ENCODE results near the gene ADK. TPM values are rescaled to one million over a fixed set of nuclear protein-coding genes. Genes with fewer than 3 reads are reported as not detected.
"Not testable (repeated sequence)": the region's sequence is repeated elsewhere in the genome, so short reads cannot be mapped to it uniquely, and the experiment has no call there.

Gene ADK
- total RNA-seq, 1 donor from 2014 or later: 64.5 TPM

- Mint-ChIP-seq H3K4me3 (ENCODE audit: low read depth) (peak overlapping the region; percentile 9), H3K36me3 (ENCODE audit: low read depth) (peaks cover 14% of the 10 kb centered on the region), H3K27ac (peak overlapping the region; percentile 53), H3K27me3 (ENCODE audit: low read depth) (no peaks in the 10 kb centered on the region), H3K9me3 (peaks cover 4% of the 10 kb centered on the region), H3K4me1 (ENCODE audit: low read depth) (peaks cover 34% of the 10 kb centered on the region)
- intact Hi-C loops (cut with micrococcal nuclease): loop anchor here (5.0 kb wide), 1 partner anchor 43 kb away; the partner anchor contains the start of genes ADK and AP3M1
- DNase-seq (ENCODE audit: low spot score): no peak
Observed at GRCh38 chr10:74194999-74195398, 44.0 kb downstream of the ADK start.

GRCh38 chr10:74199315-74199714 is 48.3 kb downstream of the ADK start:
- H3K4me3 Mint-ChIP-seq (ENCODE audit: low read depth): no peak overlapping the region
- H3K9me3 Mint-ChIP-seq: peaks cover 4% of the 10 kb centered on the region
- intact Hi-C loops (cut with micrococcal nuclease): no loop called here
- H3K27me3 Mint-ChIP-seq (ENCODE audit: low read depth): no peaks in the 10 kb centered on the region
- peaks cover 32% of the 10 kb centered on the region for H3K36me3 Mint-ChIP-seq (ENCODE audit: low read depth)
- H3K27ac Mint-ChIP-seq: no peak overlapping the region
- peaks cover 15% of the 10 kb centered on the region for H3K4me1 Mint-ChIP-seq (ENCODE audit: low read depth)
- no peak for DNase-seq (ENCODE audit: low spot score)

GRCh38 chr10:74202356-74202755 is 51.3 kb downstream of the ADK start:
- peaks cover 4% of the 10 kb centered on the region for H3K9me3 Mint-ChIP-seq
- H3K27me3 Mint-ChIP-seq (ENCODE audit: low read depth): no peaks in the 10 kb centered on the region
- no peak for DNase-seq (ENCODE audit: low spot score)
- H3K27ac Mint-ChIP-seq: no peak overlapping the region
- no peak overlapping the region for H3K4me3 Mint-ChIP-seq (ENCODE audit: low read depth)
- intact Hi-C loops (cut with micrococcal nuclease): no loop called here
- H3K4me1 Mint-ChIP-seq (ENCODE audit: low read depth): peaks cover 7% of the 10 kb centered on the region
- peaks cover 38% of the 10 kb centered on the region for H3K36me3 Mint-ChIP-seq (ENCODE audit: low read depth)

GRCh38 chr10:74206746-74207145 is 55.7 kb downstream of the ADK start:
- Mint-ChIP-seq H3K4me1 (ENCODE audit: low read depth) (peaks cover 3% of the 10 kb centered on the region), H3K4me3 (ENCODE audit: low read depth) (no peak overlapping the region), H3K36me3 (ENCODE audit: low read depth) (peaks cover 20% of the 10 kb centered on the region), H3K9me3 (no peaks in the 10 kb centered on the region), H3K27ac (no peak overlapping the region), H3K27me3 (ENCODE audit: low read depth) (no peaks in the 10 kb centered on the region)
- DNase-seq (ENCODE audit: low spot score): no peak
- intact Hi-C loops (cut with micrococcal nuclease): no loop called here

- H3K27me3 Mint-ChIP-seq (ENCODE audit: low read depth): no peaks in the 10 kb centered on the region
- intact Hi-C loops (cut with micrococcal nuclease): no loop called here
- H3K27ac Mint-ChIP-seq: no peak overlapping the region
- DNase-seq (ENCODE audit: low spot score): no peak
- peaks cover 3% of the 10 kb centered on the region for H3K4me1 Mint-ChIP-seq (ENCODE audit: low read depth)
- H3K36me3 Mint-ChIP-seq (ENCODE audit: low read depth): peaks cover 15% of the 10 kb centered on the region
- no peak overlapping the region for H3K4me3 Mint-ChIP-seq (ENCODE audit: low read depth)
- no peaks in the 10 kb centered on the region for H3K9me3 Mint-ChIP-seq
Observed at GRCh38 chr10:74207691-74208480, 56.9 kb downstream of the ADK start.

- Mint-ChIP-seq H3K4me1 (ENCODE audit: low read depth) (peaks cover 7% of the 10 kb centered on the region), H3K36me3 (ENCODE audit: low read depth) (peaks cover 13% of the 10 kb centered on the region), H3K9me3 (no peaks in the 10 kb centered on the region), H3K4me3 (ENCODE audit: low read depth) (no peak overlapping the region), H3K27me3 (ENCODE audit: low read depth) (no peaks in the 10 kb centered on the region), H3K27ac (no peak overlapping the region)
- DNase-seq (ENCODE audit: low spot score): no peak
- intact Hi-C loops (cut with micrococcal nuclease): no loop called here
Observed at GRCh38 chr10:74208997-74209396, 58.0 kb downstream of the ADK start.

GRCh38 chr10:74213019-74213418 is 62.0 kb downstream of the ADK start:
- DNase-seq (ENCODE audit: low spot score): no peak
- intact Hi-C loops (cut with micrococcal nuclease): no loop called here
- Mint-ChIP-seq H3K4me1 (ENCODE audit: low read depth) (peaks cover 4% of the 10 kb centered on the region), H3K27me3 (ENCODE audit: low read depth) (no peaks in the 10 kb centered on the region), H3K36me3 (ENCODE audit: low read depth) (peaks cover 7% of the 10 kb centered on the region), H3K9me3 (no peaks in the 10 kb centered on the region), H3K27ac (no peak overlapping the region), H3K4me3 (ENCODE audit: low read depth) (no peak overlapping the region)

GRCh38 chr10:74213571-74214162 is 62.6 kb downstream of the ADK start:
- no peaks in the 10 kb centered on the region for H3K27me3 Mint-ChIP-seq (ENCODE audit: low read depth)
- no peak overlapping the region for H3K27ac Mint-ChIP-seq
- no peak overlapping the region for H3K4me3 Mint-ChIP-seq (ENCODE audit: low read depth)
- H3K4me1 Mint-ChIP-seq (ENCODE audit: low read depth): peaks cover 4% of the 10 kb centered on the region
- intact Hi-C loops (cut with micrococcal nuclease): no loop called here
- H3K36me3 Mint-ChIP-seq (ENCODE audit: low read depth): peaks cover 12% of the 10 kb centered on the region
- no peak for DNase-seq (ENCODE audit: low spot score)
- H3K9me3 Mint-ChIP-seq: no peaks in the 10 kb centered on the region

- H3K36me3 Mint-ChIP-seq (ENCODE audit: low read depth): peaks cover 12% of the 10 kb centered on the region
- H3K4me3 Mint-ChIP-seq (ENCODE audit: low read depth); intact Hi-C loops (cut with micrococcal nuclease); H3K9me3 Mint-ChIP-seq; DNase-seq (ENCODE audit: low spot score); H3K27me3 Mint-ChIP-seq (ENCODE audit: low read depth); H3K4me1 Mint-ChIP-seq (ENCODE audit: low read depth); H3K27ac Mint-ChIP-seq: not testable (repeated sequence)
Observed at GRCh38 chr10:74217110-74217509, 66.1 kb downstream of the ADK start.

GRCh38 chr10:74222467-74222866 is 71.4 kb downstream of the ADK start:
- Mint-ChIP-seq H3K36me3 (ENCODE audit: low read depth) (peaks cover 15% of the 10 kb centered on the region), H3K4me1 (ENCODE audit: low read depth) (peaks cover 14% of the 10 kb centered on the region)
- H3K9me3 Mint-ChIP-seq; H3K27me3 Mint-ChIP-seq (ENCODE audit: low read depth); H3K4me3 Mint-ChIP-seq (ENCODE audit: low read depth); intact Hi-C loops (cut with micrococcal nuclease); DNase-seq (ENCODE audit: low spot score); H3K27ac Mint-ChIP-seq: not testable (repeated sequence)

GRCh38 chr10:74223755-74224529 is 72.9 kb downstream of the ADK start:
- Mint-ChIP-seq H3K27me3 (ENCODE audit: low read depth) (no peaks in the 10 kb centered on the region), H3K4me3 (ENCODE audit: low read depth) (no peak overlapping the region), H3K4me1 (ENCODE audit: low read depth) (peaks cover 20% of the 10 kb centered on the region), H3K36me3 (ENCODE audit: low read depth) (peaks cover 8% of the 10 kb centered on the region), H3K9me3 (no peaks in the 10 kb centered on the region), H3K27ac (peak overlapping the region; percentile 58)
- no peak for DNase-seq (ENCODE audit: low spot score)
- intact Hi-C loops (cut with micrococcal nuclease): no loop called here

- Mint-ChIP-seq H3K4me3 (ENCODE audit: low read depth) (no peak overlapping the region), H3K4me1 (ENCODE audit: low read depth) (peaks cover 23% of the 10 kb centered on the region), H3K9me3 (no peaks in the 10 kb centered on the region), H3K27me3 (ENCODE audit: low read depth) (no peaks in the 10 kb centered on the region), H3K36me3 (ENCODE audit: low read depth) (peaks cover 11% of the 10 kb centered on the region), H3K27ac (peak overlapping the region; percentile 67)
- DNase-seq (ENCODE audit: low spot score): no peak
- intact Hi-C loops (cut with micrococcal nuclease): no loop called here
Observed at GRCh38 chr10:74227697-74228424, 76.8 kb downstream of the ADK start.

All from activated T-helper 2 cell treated with anti-CD3 and anti-CD28 coated beads, Interferon-gamma antibody, Interleukin-2, Interleukin-4, amounts not matched to agents 10 μg/mL and 5 μg/mL and 100 μg/mL, durations not matched to agents 14 hours and 24 hours and 36 hours (primary cell).